ENCODE results near the gene SKIC8. TPM values are rescaled to one million over a fixed set of nuclear protein-coding genes. Genes with fewer than 3 reads are reported as not detected.

The SKIC8 gene
- total RNA-seq, 2 experiments from 2014 or later, result 59.8 to 66.8 TPM

- TF ChIP-seq EZH2phosphoT487 (IDR thresholded peaks at IDR 0.05; ENCODE audit: borderline replicate concordance, low read depth, low read length), result no peak
- TF ChIP-seq CTCF (conservative IDR thresholded peaks at IDR 0.05; ENCODE audit: low read length), result no peak
- H2AFZ ChIP-seq (ENCODE audit: low read length), result no peak overlapping the region
- H4K20me1 ChIP-seq (ENCODE audit: insufficient read depth, low read length), result no peaks in the 10 kb centered on the region
- no peaks in the 10 kb centered on the region for H3K36me3 ChIP-seq (ENCODE audit: insufficient read depth, low read length)
- BruUV-seq (replicated peaks), result no TSS peak
- ChIA-PET CTCF (ENCODE audit: unreplicated experiment) (interaction anchor here (0.5 to 0.6 kb wide), 2 partner anchors 14 to 201 kb away, joined by 3 to 4 read pairs; no protein-coding TSS in a partner anchor), POLR2A (no interaction called here)
- H3K4me1 ChIP-seq (ENCODE audit: insufficient read depth, low read length, poor library complexity, severe bottlenecking), result peaks cover 19% of the 10 kb centered on the region
- no peaks in the 10 kb centered on the region for H3K9me3 ChIP-seq (ENCODE audit: low read length)
- H3K27ac ChIP-seq (ENCODE audit: low read depth, low read length, poor library complexity, severe bottlenecking), result no peak overlapping the region
- no peak overlapping the region for H3K4me3 ChIP-seq (ENCODE audit: low read depth, low read length, poor library complexity, severe bottlenecking)
- peak overlapping the region; percentile 28; the same call in 1 of the 2 replicates for H3K4me2 ChIP-seq (ENCODE audit: low read length)
- H3K79me2 ChIP-seq (ENCODE audit: insufficient read depth, low read depth, low read length), result no peaks in the 10 kb centered on the region
- H3K9me2 ChIP-seq (ENCODE audit: insufficient read depth, low read length), result no peaks in the 10 kb centered on the region
- DNase-seq (ENCODE audit: low spot score), result no peak
- intact Hi-C loops (cut with micrococcal nuclease; ENCODE audit: unreplicated experiment), result no loop called here
These were observed 40.1 kb upstream of the SKIC8 start for GRCh38 chr15:78339559-78339958.

GRCh38 chr15:78338781-78339180 is 39.4 kb upstream of the SKIC8 start:
- TF ChIP-seq CTCF (conservative IDR thresholded peaks at IDR 0.05; ENCODE audit: low read length) (no peak), EZH2phosphoT487 (IDR thresholded peaks at IDR 0.05; ENCODE audit: borderline replicate concordance, low read depth, low read length) (no peak)
- Histone ChIP-seq H4K20me1 (ENCODE audit: insufficient read depth, low read length) (no peaks in the 10 kb centered on the region), H3K4me3 (ENCODE audit: low read depth, low read length, poor library complexity, severe bottlenecking) (no peak overlapping the region), H3K36me3 (ENCODE audit: insufficient read depth, low read length) (no peaks in the 10 kb centered on the region), H3K4me1 (ENCODE audit: insufficient read depth, low read length, poor library complexity, severe bottlenecking) (peaks cover 11% of the 10 kb centered on the region), H3K79me2 (ENCODE audit: insufficient read depth, low read depth, low read length) (no peaks in the 10 kb centered on the region), H3K4me2 (ENCODE audit: low read length) (no peak overlapping the region), H2AFZ (ENCODE audit: low read length) (no peak overlapping the region), H3K27ac (ENCODE audit: low read depth, low read length, poor library complexity, severe bottlenecking) (no peak overlapping the region), H3K9me3 (ENCODE audit: low read length) (no peaks in the 10 kb centered on the region), H3K9me2 (ENCODE audit: insufficient read depth, low read length) (no peaks in the 10 kb centered on the region)
- POLR2A ChIA-PET, result no interaction called here
- intact Hi-C loops (cut with micrococcal nuclease; ENCODE audit: unreplicated experiment), result no loop called here
- no TSS peak for BruUV-seq (replicated peaks)
- CTCF ChIA-PET (ENCODE audit: unreplicated experiment), result no interaction called here
- DNase-seq (ENCODE audit: low spot score), result no peak

GRCh38 chr15:78335985-78336384 is 36.6 kb upstream of the SKIC8 start:
- Histone ChIP-seq H3K4me3 (ENCODE audit: low read depth, low read length, poor library complexity, severe bottlenecking) (no peak overlapping the region), H3K4me1 (ENCODE audit: insufficient read depth, low read length, poor library complexity, severe bottlenecking) (peaks cover 9% of the 10 kb centered on the region), H3K79me2 (ENCODE audit: insufficient read depth, low read depth, low read length) (no peaks in the 10 kb centered on the region), H3K36me3 (ENCODE audit: insufficient read depth, low read length) (no peaks in the 10 kb centered on the region), H3K4me2 (ENCODE audit: low read length) (no peak overlapping the region), H3K9me3 (ENCODE audit: low read length) (no peaks in the 10 kb centered on the region), H3K9me2 (ENCODE audit: insufficient read depth, low read length) (no peaks in the 10 kb centered on the region), H3K27ac (ENCODE audit: low read depth, low read length, poor library complexity, severe bottlenecking) (no peak overlapping the region), H4K20me1 (ENCODE audit: insufficient read depth, low read length) (no peaks in the 10 kb centered on the region), H2AFZ (ENCODE audit: low read length) (no peak overlapping the region)
- intact Hi-C loops (cut with micrococcal nuclease; ENCODE audit: unreplicated experiment), result no loop called here
- no peak for DNase-seq (ENCODE audit: low spot score)
- BruUV-seq (replicated peaks), result no TSS peak
- ChIA-PET POLR2A (no interaction called here), CTCF (ENCODE audit: unreplicated experiment) (no interaction called here)
- TF ChIP-seq EZH2phosphoT487 (IDR thresholded peaks at IDR 0.05; ENCODE audit: borderline replicate concordance, low read depth, low read length), result no peak
- no peak for TF ChIP-seq CTCF (conservative IDR thresholded peaks at IDR 0.05; ENCODE audit: low read length)

All from OCI-LY7 (cell line).